GM23248 (cell line): ENCODE measurements around the gene L2HGDH.

ENCODE experiments used
- EZH2 ChIP-seq: fragments of 200-600 bp; sonication (generic); IDR thresholded peaks from 2 replicates; pipeline ENCODE4 v1.6.1; 2018; ENCODE audit warnings: antibody characterized with exemption, mild to moderate bottlenecking; ENCODE audit not compliant: insufficient read depth, poor library complexity, severe bottlenecking
- EZH2phosphoT487 ChIP-seq: fragments of 200-600 bp; sonication (generic); IDR thresholded peaks from 2 replicates; pipeline ENCODE4 v1.6.1; 2018; ENCODE audit warnings: antibody characterized with exemption, moderate library complexity, mild to moderate bottlenecking, low read depth; ENCODE audit not compliant: insufficient read depth

- TF ChIP-seq EZH2phosphoT487, result no peak
- no peak for TF ChIP-seq EZH2
Observed at GRCh38 chr14:50303744-50304471, 8.1 kb downstream of the L2HGDH start.
